Stimulated activated CD4-positive, alpha-beta T cell treated with anti-CD3 and anti-CD28 coated beads, Interleukin-12 subunit alpha, Interleukin-12 subunit beta, amount 100 ng/mL, for 4 hours (primary cell): ENCODE results near the gene ANTKMT.
"Not testable (repeated sequence)": the region's sequence is repeated elsewhere in the genome, so short reads cannot be mapped to it uniquely, and the experiment has no call there.

Source experiments
- DNase-seq: peaks from one replicate; pipeline ENCODE4 v3.0.0-alpha.2; 2020

ANTKMT gene

DNA sequence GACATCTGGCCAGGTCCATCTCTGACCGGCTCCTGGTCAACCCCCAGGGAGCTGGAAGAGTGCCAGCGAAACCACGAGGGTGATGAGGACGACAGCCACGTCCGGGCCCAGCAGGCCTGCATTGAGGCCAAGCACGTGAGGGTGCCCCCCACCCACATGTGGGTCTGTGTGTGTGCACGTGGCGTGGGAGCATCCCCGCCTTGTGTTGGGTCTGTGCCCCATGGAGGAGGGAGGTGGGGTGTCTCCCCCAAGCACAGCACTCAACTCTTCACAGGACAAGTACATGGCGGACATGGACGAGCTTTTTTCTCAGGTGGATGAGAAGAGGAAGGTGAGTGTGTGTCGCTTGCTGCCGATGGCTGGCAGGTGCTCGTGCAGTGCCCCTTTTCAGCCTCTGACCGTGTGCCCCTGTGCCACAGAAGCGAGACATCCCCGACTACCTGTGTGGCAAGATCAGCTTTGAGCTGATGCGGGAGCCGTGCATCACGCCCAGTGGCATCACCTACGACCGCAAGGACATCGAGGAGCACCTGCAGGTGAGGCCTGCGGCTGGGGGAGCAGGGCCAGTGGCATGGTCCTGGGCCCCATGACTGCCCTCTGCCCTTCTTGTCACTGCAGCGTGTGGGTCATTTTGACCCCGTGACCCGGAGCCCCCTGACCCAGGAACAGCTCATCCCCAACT lies 39.1 kb upstream of the ANTKMT start:
- DNase-seq, result no peak

GRCh38 chr16:682493-683395 lies 38.2 kb upstream of the ANTKMT start:
- DNase-seq, result no peak

- no peak for DNase-seq
Measured at GRCh38 chr16:683396-684070, 37.4 kb upstream of the ANTKMT start.

GRCh38 chr16:684071-684794 lies 36.7 kb upstream of the ANTKMT start, which contains the start of gene JMJD8:
JMJD8 (minus strand) TSS chr16:684334; CDS start chr16:684319, 15 bp downstream.
- peak; percentile 97 for DNase-seq

DNA sequence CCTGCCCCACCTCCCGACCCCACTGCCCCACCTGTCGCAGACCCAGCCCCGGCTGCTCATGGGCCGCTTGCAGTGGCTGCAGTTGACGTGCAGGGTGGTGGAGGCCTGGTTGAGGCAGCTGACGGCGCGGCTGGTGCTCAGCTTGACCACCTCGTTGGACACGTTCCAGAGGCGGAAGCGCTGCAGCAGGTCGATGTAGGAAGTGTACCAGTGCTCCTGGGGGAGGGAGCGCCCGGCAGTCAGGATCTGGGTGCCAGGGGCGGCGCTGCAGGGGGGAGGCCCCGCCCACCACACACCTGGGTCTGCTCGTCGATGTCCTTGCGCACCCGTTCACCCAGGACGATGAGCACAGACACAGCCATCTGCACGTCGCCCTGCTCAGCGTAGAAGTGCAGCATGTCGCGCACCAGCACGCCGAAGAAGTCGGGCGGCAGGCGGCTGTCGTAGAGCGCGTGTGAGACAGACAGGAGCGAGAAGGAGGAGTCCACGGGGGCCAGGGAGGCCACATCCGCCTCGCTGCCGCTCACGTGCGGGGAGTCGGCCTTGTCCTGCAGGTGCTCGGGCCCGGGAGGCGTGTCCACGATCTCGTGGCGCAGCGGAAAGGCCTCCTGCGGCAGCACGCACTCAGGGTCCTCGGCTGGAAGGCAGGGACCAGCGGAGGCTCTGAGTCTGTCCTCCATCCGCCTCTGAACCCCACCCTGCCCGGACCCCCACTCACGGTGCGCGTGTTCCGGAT lies 35.8 kb upstream of the ANTKMT start:
- DNase-seq, result no peak

- no peak for DNase-seq
Measured at GRCh38 chr16:685967-686366, 35.0 kb upstream of the ANTKMT start.

GRCh38 chr16:686459-687260 lies 34.3 kb upstream of the ANTKMT start:
- no peak for DNase-seq

GRCh38 chr16:687499-687898 lies 33.4 kb upstream of the ANTKMT start:
- DNase-seq, result no peak

GRCh38 chr16:689175-689897 lies 31.6 kb upstream of the ANTKMT start:
- DNase-seq, result no peak

GRCh38 chr16:691242-691641 lies 29.7 kb upstream of the ANTKMT start:
- DNase-seq, result not testable (repeated sequence)

- DNase-seq, result no peak
Measured at GRCh38 chr16:692356-693108, 28.4 kb upstream of the ANTKMT start.

- no peak for DNase-seq
Measured at GRCh38 chr16:693364-693763, 27.6 kb upstream of the ANTKMT start.

GRCh38 chr16:693766-694165 lies 27.2 kb upstream of the ANTKMT start:
- DNase-seq, result no peak

DNA sequence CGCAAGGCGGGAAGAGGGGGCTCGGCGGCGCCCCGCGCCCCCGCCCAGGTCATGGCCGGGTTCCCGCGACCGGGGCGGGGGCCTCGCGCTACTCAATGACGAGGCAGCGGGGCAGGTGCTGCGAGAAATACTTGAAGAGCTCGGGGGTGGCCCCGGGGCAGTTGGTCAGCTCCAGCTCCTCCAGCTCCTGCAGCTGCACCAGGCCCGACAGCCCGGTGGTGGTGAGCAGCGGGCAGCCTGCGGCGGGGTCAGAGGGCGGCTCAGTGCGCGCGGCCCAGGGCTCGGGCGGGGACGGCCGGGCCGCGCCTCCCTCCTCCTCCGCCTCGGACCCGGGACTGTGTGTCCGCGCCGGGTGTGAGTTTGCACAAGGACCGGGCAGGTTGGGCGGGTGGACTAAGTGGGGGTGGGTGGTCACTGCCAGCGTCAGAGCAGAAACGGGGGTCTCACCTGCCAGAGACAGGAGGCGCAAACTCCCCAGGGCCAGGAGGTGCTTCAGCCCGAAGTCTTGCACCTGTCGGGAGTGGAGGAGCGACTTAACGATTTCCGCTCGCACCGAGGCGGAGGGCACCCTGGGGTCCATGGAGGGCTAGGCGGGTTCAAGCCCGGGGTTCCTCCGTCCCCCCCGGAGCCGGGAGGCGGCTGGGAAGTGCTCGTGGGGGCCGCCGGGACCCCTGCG lies 26.6 kb upstream of the ANTKMT start:
- DNase-seq, result no peak

DNA sequence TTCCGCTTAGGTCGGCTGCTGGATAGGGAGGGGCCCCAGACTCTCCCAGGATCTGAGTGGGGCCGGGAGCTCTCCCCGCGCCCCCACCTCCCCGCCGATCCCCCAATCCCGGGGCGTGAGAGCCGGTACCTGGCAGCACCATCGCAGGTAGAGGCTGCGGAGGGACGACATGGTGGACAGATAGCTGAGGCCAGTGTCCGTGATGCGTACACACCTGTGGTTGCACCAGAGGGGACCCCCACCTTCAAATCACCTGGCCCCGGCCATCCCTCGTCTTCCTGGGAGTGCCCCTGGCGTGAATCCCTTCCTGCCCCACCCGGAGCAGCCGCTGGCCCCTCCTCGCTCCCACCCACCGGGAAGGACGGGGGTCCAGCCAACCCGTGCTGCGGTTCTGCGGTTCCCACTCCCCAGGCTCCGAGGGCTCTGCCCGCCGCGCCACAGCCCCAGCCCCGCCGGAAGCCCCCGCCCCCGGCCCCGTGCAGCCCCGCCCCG lies 26.0 kb upstream of the ANTKMT start:
- DNase-seq, result no peak

DNA sequence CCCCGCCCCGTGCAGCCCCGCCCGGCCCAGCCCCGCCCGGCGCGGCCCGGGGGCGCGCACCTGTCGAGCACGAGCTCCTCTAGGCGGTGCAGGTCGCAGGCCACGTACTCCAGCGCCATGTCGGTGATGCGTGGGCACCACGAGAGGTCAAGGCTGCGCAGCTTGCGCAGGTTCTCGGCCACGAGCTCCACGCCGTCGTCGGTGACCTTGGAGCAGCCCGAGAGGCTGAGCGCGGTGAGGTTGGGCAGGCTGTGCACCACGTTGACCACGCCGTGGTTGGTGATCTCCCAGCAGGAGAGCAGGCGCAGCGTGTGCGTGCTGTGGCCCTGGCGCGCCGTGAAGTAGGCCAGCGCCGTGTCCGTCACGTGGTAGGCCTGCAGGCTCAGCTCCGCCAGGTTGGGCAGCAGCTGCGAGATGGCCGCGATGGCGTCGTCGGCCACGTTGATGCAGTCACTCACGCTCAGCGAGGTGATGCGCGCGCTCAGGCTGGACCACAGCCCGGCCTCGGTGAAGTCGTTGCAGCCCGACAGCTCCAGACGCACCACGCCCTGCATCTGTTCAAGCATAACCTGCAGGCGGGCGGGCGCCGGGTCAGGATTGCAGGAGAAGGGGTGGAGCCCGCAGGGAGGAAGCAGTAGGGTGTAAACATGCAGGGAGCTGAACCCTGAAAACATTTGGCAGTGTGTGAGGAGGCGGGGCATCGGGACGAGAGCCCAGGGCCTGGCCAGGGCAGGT lies 25.4 kb upstream of the ANTKMT start:
- DNase-seq, result peak; percentile 66

- DNase-seq, result no peak
Measured at GRCh38 chr16:698911-699671, 21.9 kb upstream of the ANTKMT start.
